DND-41 (cell line): ENCODE measurements around the gene SLTM.

Source experiments
- EZH2 ChIP-seq: IDR thresholded peaks from 3 replicates; pipeline ENCODE4 v1.6.1; 2012; ENCODE audit warnings: borderline replicate concordance, low read depth, mild to moderate bottlenecking, moderate library complexity, low read length, inconsistent platforms; ENCODE audit not compliant: severe bottlenecking
- TF ChIP-seq, protein P1 (sequence below): IDR thresholded peaks from 2 replicates; pipeline ENCODE4 v1.5.1; 2012; ENCODE audit warnings: borderline replicate concordance, low read length, moderate library complexity, mild to moderate bottlenecking; ENCODE audit not compliant: poor library complexity, severe bottlenecking; ENCODE audit errors: extremely low read depth

DNA sequence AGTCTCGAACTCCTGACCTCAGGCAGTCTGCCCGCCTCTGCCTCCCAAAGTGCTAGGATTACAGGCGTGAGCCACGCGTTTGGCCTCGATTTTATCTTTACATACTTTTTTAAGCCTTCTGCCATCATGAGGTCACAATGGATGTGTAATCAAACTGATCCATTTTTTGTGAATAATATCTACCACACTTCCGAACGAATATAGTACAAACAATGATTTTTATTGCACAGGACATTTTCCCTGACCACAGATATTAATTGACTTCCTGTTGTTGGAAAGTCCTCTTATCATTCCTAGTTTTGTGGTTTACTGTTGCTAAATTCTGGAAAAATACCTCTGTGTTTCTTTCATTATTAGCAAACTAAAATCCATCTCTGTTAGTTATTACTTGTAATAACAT, 93.4 kb downstream of the SLTM start:
- TF ChIP-seq, protein P1, sequence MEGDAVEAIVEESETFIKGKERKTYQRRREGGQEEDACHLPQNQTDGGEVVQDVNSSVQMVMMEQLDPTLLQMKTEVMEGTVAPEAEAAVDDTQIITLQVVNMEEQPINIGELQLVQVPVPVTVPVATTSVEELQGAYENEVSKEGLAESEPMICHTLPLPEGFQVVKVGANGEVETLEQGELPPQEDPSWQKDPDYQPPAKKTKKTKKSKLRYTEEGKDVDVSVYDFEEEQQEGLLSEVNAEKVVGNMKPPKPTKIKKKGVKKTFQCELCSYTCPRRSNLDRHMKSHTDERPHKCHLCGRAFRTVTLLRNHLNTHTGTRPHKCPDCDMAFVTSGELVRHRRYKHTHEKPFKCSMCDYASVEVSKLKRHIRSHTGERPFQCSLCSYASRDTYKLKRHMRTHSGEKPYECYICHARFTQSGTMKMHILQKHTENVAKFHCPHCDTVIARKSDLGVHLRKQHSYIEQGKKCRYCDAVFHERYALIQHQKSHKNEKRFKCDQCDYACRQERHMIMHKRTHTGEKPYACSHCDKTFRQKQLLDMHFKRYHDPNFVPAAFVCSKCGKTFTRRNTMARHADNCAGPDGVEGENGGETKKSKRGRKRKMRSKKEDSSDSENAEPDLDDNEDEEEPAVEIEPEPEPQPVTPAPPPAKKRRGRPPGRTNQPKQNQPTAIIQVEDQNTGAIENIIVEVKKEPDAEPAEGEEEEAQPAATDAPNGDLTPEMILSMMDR = no peak
- TF ChIP-seq EZH2 = no peak
